OCI-LY1 (cell line): Measurements from ENCODE around the gene KRTAP4-8.

Experiments
- CTCF ChIP-seq: fragments of 200-600 bp; sonication (generic), shearing (Covaris generic); IDR thresholded peaks from 2 replicates; pipeline ENCODE4 v1.5.1; 2017; ENCODE audit warnings: mild to moderate bottlenecking, antibody characterized with exemption, low read length, moderate library complexity, mixed read lengths
- EZH2 ChIP-seq: fragments of 200-600 bp; sonication (generic), shearing (Covaris generic); IDR thresholded peaks from 2 replicates; pipeline ENCODE4 v1.8.0; 2017; ENCODE audit warnings: borderline replicate concordance, mixed run types, mild to moderate bottlenecking, antibody characterized with exemption, low read length, moderate library complexity, mixed read lengths

GRCh38 chr17:41144846-41145245 lies 46.9 kb upstream of the KRTAP4-8 start:
- no peak for TF ChIP-seq CTCF
- no peak for TF ChIP-seq EZH2
